Measurements from ENCODE around the gene YKT6.
"Not testable (repeated sequence)": the region's sequence is repeated elsewhere in the genome, so short reads cannot be mapped to it uniquely, and the experiment has no call there.

The YKT6 gene

DNA sequence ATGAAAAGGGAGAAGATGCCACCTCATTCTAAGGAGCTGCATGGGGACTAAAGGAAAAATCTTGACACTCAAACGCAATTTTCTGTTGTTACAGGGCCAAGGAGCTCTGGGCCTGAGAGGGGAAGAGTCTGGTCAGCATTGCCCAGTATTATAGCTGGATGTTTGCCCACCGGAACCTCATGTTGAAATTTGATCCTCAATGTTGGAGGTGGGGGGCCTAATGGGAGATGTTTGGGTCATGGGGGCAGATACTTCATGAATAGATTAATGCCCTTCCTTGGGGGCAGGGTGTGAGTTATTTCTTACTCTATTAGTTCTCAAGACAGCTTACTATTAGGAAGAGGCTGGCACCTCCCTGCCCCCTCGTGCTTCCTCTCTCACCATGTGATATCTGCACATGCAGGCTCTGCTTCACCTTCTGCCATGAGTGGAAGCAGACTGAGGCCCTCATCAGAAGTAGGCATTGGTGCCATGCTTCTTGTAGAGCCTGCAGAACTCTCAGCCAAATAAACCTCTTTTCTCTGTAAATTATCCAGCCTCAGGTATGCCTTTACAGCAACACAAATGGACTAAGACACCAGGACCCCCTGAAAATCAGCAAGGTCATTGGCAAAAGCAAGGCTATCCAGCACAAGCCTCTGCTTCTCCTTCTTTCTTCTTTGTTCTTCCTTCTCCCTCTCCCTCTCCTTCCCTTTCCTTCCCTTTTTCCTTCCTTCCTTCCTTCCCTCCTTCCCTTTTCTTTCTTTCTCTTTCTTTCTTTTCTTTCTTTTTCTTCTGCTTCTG, 26.7 kb upstream of the YKT6 start:
- H3K4me3 ChIP-seq (ENCODE audit: low read length), result no peak overlapping the region
- DNase-seq (ENCODE audit: low read depth), result no peak
- TF ChIP-seq, protein P1, sequence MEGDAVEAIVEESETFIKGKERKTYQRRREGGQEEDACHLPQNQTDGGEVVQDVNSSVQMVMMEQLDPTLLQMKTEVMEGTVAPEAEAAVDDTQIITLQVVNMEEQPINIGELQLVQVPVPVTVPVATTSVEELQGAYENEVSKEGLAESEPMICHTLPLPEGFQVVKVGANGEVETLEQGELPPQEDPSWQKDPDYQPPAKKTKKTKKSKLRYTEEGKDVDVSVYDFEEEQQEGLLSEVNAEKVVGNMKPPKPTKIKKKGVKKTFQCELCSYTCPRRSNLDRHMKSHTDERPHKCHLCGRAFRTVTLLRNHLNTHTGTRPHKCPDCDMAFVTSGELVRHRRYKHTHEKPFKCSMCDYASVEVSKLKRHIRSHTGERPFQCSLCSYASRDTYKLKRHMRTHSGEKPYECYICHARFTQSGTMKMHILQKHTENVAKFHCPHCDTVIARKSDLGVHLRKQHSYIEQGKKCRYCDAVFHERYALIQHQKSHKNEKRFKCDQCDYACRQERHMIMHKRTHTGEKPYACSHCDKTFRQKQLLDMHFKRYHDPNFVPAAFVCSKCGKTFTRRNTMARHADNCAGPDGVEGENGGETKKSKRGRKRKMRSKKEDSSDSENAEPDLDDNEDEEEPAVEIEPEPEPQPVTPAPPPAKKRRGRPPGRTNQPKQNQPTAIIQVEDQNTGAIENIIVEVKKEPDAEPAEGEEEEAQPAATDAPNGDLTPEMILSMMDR (IDR thresholded peaks at IDR 0.05; ENCODE audit: insufficient read depth, low read depth, low read length, missing control alignments), result no peak

DNA sequence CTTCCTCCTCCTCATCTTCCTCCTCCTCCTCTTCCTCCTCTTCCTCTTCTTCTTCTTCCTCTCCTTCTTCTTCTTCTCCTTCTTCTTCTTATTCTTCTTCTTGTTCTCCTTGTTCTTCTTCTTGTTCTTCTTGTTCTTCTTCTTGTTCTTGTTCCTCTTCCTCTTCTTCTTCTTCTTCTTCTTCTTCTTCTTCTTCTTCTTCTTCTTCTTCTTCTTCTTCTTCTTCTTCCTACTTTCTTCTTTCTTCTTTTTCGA, 26.2 kb upstream of the YKT6 start:
- not testable (repeated sequence) for H3K4me3 ChIP-seq (ENCODE audit: low read length); DNase-seq (ENCODE audit: low read depth)

DNA sequence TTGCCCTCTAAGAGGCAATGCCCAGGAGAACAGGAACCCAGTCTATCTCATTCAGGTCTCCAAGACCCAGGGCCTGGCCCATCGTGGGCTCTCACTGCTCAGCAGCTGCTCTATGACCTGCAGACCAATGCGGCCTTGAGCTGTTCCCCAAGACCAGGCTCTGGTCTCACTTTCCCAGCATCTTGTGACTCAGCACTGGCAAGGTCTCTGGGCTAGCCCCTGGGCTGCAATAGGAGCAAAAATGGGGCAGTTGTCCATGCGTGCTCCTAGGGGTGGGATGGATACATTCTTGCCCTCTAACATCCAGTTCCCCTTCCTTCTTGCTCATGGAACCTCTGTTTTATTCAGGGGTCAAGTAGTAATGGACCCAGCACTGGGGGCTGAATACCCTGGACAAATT, 25.0 kb upstream of the YKT6 start:
- no peak overlapping the region for H3K4me3 ChIP-seq (ENCODE audit: low read length)
- TF ChIP-seq, protein P1 (IDR thresholded peaks at IDR 0.05; ENCODE audit: insufficient read depth, low read depth, low read length, missing control alignments), result no peak

DNA sequence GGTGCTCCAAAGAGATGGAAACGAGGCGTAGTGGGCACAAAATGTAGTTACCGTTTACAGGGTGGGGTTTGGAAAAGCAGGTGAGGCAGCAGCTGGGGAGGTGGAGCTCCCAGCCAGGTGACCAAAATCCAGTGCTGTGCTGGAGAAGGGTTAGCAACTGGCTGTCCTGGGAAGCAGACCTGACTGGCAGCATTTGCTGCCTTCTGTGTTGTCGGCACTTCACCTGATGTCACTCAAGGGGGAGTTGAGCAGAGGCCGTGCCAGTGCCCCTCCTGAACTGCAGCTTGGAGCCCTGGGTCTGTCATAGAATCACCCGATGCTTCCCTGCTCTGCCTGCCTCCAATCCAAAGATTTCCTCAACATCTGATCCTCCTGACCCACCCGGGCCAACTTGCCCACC, 24.3 kb upstream of the YKT6 start:
- H3K4me3 ChIP-seq (ENCODE audit: low read length), result no peak overlapping the region
- TF ChIP-seq, protein P1 (IDR thresholded peaks at IDR 0.05; ENCODE audit: insufficient read depth, low read depth, low read length, missing control alignments), result no peak
- no peak for DNase-seq (ENCODE audit: low read depth)

More for the DNA sequence above, 25.0 kb upstream of the YKT6 start:
- DNase-seq (ENCODE audit: low read depth), result no peak

DNA sequence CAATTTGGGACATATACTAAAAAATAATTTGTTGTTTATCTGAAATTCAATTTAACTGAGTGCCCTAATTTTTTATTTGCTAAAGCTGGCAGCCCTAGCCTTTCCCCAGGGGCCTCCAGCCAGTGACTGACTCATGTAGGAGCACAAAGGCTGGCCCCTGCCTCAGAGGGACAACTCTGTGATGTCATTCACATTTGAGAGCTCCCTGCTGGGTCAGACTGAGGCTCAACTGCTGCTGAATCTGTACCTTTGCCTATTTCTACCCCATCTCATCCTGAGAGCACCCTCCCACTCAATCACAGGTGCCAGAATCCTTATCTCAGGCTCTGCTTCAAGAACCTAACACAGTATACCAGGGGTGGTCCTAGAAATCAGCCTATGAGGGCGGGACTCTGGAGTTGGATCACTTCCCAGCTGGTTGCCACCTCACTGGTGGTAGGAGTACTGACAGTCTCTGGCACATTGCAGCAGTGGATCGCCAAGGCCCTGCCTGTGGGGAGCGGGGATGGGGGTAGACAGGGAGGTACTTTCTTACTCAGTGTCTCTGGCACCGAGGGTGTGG, 23.1 kb upstream of the YKT6 start:
- no peak overlapping the region for H3K4me3 ChIP-seq (ENCODE audit: low read length)
- TF ChIP-seq, protein P1 (IDR thresholded peaks at IDR 0.05; ENCODE audit: insufficient read depth, low read depth, low read length, missing control alignments), result no peak
- peak; percentile 26 for DNase-seq (ENCODE audit: low read depth)

DNA sequence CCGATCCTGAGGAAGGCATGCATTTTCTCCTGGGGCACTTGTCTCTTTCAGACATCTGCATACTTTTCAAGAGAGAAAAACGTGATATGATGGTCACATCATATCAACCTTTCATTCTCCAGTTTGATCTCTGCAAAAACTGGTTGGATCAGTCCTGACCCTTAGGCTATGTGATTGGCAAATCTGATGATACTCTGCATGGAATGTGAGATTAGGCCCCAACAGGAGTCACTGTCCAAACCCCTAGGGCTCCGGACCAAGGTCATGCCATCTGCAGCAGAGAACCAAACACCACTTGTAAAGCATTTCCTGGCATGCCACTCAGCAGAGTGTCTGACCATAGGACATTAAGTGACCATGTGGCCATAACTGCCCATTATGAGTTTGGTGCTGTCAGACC, 20.1 kb upstream of the YKT6 start:
- DNase-seq (ENCODE audit: low read depth), result peak; percentile 27
- TF ChIP-seq, protein P1 (IDR thresholded peaks at IDR 0.05; ENCODE audit: insufficient read depth, low read depth, low read length, missing control alignments), result no peak
- no peak overlapping the region for H3K4me3 ChIP-seq (ENCODE audit: low read length)

DNA sequence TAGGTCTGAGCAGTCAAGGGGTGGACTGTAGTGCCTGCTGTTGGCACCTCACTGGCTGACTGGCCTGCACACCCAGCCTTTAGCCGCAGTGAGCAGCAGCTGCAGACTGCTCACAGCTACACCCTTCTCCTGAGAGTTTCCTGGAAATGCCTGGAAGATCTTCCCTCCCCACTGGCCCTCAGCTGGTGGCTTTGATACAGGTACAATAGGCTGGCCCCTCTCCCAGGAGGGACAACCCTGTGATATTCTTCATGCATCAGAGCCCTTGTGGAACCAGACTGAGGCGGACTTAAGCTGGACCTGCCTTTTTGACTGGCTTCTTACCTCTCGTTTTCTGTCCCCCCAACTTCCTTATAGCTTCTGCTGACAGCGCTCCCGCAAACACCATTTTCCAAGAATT, 18.0 kb upstream of the YKT6 start:
- H3K4me3 ChIP-seq (ENCODE audit: low read length), result no peak overlapping the region
- no peak for DNase-seq (ENCODE audit: low read depth)
- TF ChIP-seq, protein P1 (IDR thresholded peaks at IDR 0.05; ENCODE audit: insufficient read depth, low read depth, low read length, missing control alignments), result no peak
